Skin of body (tissue), 3 donors: Measurements from ENCODE around the gene TMTC2. TPM values are rescaled to one million over a fixed set of nuclear protein-coding genes. Genes with fewer than 3 reads are reported as not detected.

Source experiments
- DNase-seq: peaks from one replicate; lab custom pipeline; 2025; lab: John Stamatoyannopoulos, UW
- small RNA-seq: library from RNA; depleted of rRNA; stranded (forward); fragments of <200 nt; gene quantifications from one replicate; pipeline ENCODE3, GENCODE V24; 2014; ENCODE audit warnings: low replicate concordance
- total RNA-seq: library from RNA; depleted of rRNA; stranded (reverse); fragments of >200 nt; gene quantifications from one replicate; pipeline ENCODE4 v1.2.3, GENCODE V29; 2014

Gene TMTC2
- total RNA-seq, 1 donor from 2014 or later, result 37.3 TPM

- no peak for DNase-seq
Measured at GRCh38 chr12:83179999-83180398, 493.3 kb downstream of the TMTC2 start.

DNA sequence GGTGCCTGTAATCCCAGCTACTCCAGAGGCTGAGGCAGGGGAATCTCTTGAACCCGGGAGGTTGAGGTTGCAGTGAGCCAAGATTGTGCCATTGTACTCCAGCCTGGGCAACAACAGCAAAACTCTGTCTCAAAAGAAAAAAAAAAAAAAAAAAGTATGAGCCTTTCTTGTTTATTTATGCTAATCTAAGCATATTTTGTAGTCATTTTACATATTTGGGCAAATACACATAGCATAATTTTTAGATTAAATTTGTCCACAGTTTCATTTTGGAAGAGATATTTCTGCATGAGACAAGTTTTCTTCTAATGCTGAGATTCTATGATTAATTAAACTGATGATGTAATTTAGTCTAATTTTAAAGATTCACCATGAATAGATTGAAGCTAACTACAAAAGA, 494.4 kb downstream of the TMTC2 start:
- no peak for DNase-seq

DNA sequence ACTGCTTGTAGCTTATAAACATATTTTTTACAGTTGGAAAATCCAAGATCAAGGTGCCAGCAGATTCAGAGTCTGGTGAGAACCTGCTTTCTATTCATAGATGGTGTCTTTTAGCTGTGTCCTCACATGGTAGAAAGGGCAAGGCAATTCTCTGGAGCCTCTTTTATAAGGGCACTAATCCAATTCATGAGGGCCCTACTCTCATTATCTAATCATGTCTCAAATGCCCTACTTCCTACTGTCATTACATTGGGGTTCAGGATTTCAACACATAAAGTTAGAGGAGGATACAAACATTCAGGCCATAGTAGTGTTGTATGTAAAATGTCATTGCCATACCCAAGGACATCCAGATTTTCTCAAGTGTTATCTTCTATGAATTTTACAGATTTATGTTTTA, 496.4 kb downstream of the TMTC2 start:
- no peak for DNase-seq

Small RNA genes within 50 kb of the gene (small RNA-seq; reads per million reads assigned to genes)
- not detected for gene RNU6-977P
